Measurements from ENCODE around the gene RAB37. TPM values are rescaled to one million over a fixed set of nuclear protein-coding genes. Genes with fewer than 3 reads are reported as not detected.
A peak's percentile ranks its signal among the peaks of the same experiment; 100 is the strongest.

RAB37 gene
- total and polyA plus RNA-seq, 2 donors from 2014 or later = 1.7 to 5.6 TPM

- TF ChIP-seq CTCF (IDR thresholded peaks at IDR 0.05; ENCODE audit: borderline replicate concordance, extremely low read depth, insufficient read depth) = no peak
- H3K27me3 ChIP-seq (ENCODE audit: control insufficient read depth, insufficient read depth, low read length) = no peaks in the 10 kb centered on the region
- no peak for DNase-seq
- no peak overlapping the region for H3K4me3 ChIP-seq (ENCODE audit: low read length in 3 of 3)
- H3K27ac ChIP-seq (ENCODE audit: low read depth in 2 of 2, low read length in 2 of 2) = no peak overlapping the region
- H3K9ac ChIP-seq (ENCODE audit: low read length in 3 of 3) = no peak overlapping the region
- intact Hi-C loops (cut with DNase I) = no loop called here
- H3K36me3 ChIP-seq (ENCODE audit: control insufficient read depth in 2 of 3, insufficient read depth in 3 of 3, low read length in 3 of 3) = peaks cover 0 to 23% (median 9%) of the 10 kb centered on the region in 3 donors
- FAIRE-seq = no peak
- H3K4me1 ChIP-seq (ENCODE audit: control insufficient read depth in 2 of 3, insufficient read depth in 2 of 3, low read depth in 1 of 3, low read length in 3 of 3) = peaks cover 0 to 41% (median 29%) of the 10 kb centered on the region in 3 donors
- no peaks in the 10 kb centered on the region for H3K9me3 ChIP-seq (ENCODE audit: control insufficient read depth in 2 of 3, insufficient read depth in 1 of 3, low read length in 3 of 3)
Observed at GRCh38 chr17:74773414-74773813, 36.4 kb downstream of the RAB37 start.

- DNase-seq (no peak), FAIRE-seq (no peak)
- no peak for TF ChIP-seq CTCF (IDR thresholded peaks at IDR 0.05; ENCODE audit: borderline replicate concordance, extremely low read depth, insufficient read depth)
- Histone ChIP-seq H3K36me3 (ENCODE audit: control insufficient read depth in 2 of 3, insufficient read depth in 3 of 3, low read length in 3 of 3) (peaks cover 0 to 23% (median 9%) of the 10 kb centered on the region in 3 donors), H3K9ac (ENCODE audit: low read length in 3 of 3) (no peak overlapping the region), H3K4me1 (ENCODE audit: control insufficient read depth in 2 of 3, insufficient read depth in 2 of 3, low read depth in 1 of 3, low read length in 3 of 3) (peaks cover 0 to 37% (median 25%) of the 10 kb centered on the region in 3 donors), H3K27ac (ENCODE audit: low read depth in 2 of 2, low read length in 2 of 2) (peak overlapping the region in 1 of 2 donors; percentile 30), H3K9me3 (ENCODE audit: control insufficient read depth in 2 of 3, insufficient read depth in 1 of 3, low read length in 3 of 3) (no peaks in the 10 kb centered on the region), H3K4me3 (ENCODE audit: low read length in 3 of 3) (no peak overlapping the region), H3K27me3 (ENCODE audit: control insufficient read depth, insufficient read depth, low read length) (no peaks in the 10 kb centered on the region)
- intact Hi-C loops (cut with DNase I) = no loop called here
Observed at GRCh38 chr17:74773871-74774286, 36.8 kb downstream of the RAB37 start.

- Histone ChIP-seq H3K4me1 (ENCODE audit: control insufficient read depth in 2 of 3, insufficient read depth in 2 of 3, low read depth in 1 of 3, low read length in 3 of 3) (peaks cover 0 to 23% (median 12%) of the 10 kb centered on the region in 3 donors), H3K27ac (ENCODE audit: low read depth in 2 of 2, low read length in 2 of 2) (peak overlapping the region in 1 of 2 donors; percentile 54), H3K36me3 (ENCODE audit: control insufficient read depth in 2 of 3, insufficient read depth in 3 of 3, low read length in 3 of 3) (peaks cover 0 to 20% (median 11%) of the 10 kb centered on the region in 3 donors), H3K9me3 (ENCODE audit: control insufficient read depth in 2 of 3, insufficient read depth in 1 of 3, low read length in 3 of 3) (no peaks in the 10 kb centered on the region), H3K9ac (ENCODE audit: low read length in 3 of 3) (peak overlapping the region; percentile 35 to 92 (median 64)), H3K4me3 (ENCODE audit: low read length in 3 of 3) (peak overlapping the region; percentile 85 to 94 (median 93)), H3K27me3 (ENCODE audit: control insufficient read depth, insufficient read depth, low read length) (no peaks in the 10 kb centered on the region)
- FAIRE-seq (no peak), DNase-seq (peak in 1 of 5 donors; percentile 24)
- intact Hi-C loops (cut with DNase I) = no loop called here
- no peak for TF ChIP-seq CTCF (IDR thresholded peaks at IDR 0.05; ENCODE audit: borderline replicate concordance, extremely low read depth, insufficient read depth)
Observed at GRCh38 chr17:74775409-74776043, 38.5 kb downstream of the RAB37 start.

All from kidney (tissue), 14 donors.